ENCODE measurements around the gene PRKCE.
"Not testable (repeated sequence)": the region's sequence is repeated elsewhere in the genome, so short reads cannot be mapped to it uniquely, and the experiment has no call there.

Gene PRKCE

DNA sequence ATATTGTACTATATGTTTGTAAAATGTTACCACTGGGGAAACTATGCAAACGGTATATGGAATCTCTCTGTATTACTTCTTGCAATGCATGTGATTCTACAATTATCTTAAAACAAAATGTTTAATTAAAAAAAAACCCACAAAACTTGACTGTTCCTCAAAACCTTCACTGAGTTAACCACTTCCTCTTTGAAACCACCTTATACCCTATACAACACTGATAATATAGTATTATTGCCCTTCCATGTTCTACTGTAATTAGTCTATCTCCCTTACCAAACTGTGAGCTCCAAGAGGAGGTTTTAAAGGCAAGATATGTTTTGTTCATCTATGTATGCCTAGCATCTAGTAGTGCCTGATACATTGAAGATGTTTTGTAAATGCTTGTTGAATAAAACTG lies 572.0 kb downstream of the PRKCE start:
- not testable (repeated sequence) for DNase-seq

DNA sequence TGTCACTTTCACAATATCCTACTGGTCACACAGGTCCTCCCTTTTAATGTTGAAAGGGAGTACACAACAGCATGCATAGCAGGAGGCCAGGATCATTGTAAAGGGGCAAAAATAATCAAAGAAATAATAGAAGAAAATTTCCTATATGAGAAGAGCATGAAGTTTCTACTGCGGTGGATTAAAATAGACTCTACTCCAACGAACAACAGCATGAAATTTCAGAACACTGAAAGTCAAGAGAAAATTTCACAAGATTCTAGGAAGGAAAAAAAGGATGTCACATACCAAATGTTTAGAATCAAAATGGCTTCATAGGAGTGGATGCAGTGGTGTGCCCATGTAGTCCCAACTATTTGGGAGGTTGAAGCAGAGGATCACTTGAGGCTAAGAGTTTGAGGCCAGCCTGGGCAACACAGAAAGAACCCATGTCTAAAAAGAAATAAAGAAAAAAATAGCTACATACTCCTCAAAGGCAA lies 573.7 kb downstream of the PRKCE start:
- no peak for DNase-seq

DNA sequence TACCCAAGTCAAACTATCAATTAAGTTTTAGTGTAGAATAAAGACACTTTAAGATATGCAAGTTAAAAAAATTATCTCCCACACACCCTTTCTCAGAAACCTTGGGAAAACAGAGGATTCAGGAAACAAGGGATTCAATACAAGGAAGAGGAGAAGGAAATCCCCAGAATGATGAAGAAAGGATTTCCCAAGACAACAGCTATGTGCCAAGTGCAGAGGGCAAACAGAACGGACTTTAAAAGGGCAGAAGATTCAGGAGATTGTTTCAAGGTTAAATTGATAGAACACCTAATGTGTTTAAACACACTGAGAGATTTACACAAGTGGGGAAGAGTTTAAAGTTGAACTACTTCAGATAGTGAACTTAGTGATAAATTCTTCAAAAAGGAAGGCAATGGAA lies 574.3 kb downstream of the PRKCE start:
- DNase-seq, result no peak

DNA sequence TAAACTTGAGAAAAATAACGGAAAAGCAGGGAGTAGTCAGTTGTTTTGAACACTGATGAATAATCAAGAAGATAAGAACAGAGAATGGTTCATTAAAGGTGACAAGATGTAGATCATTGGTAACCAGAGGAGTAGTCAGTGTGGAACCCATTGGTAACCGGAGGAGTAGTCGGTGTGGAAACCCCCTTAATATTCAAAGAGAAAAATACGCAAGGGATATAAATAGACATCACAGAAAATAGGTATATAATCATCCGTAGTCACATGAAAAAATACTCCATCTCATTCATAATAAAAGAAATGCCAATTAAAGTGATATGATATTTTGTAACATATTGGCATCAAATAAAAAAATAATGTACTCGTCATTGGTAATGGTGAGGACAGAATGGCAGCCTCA lies 575.1 kb downstream of the PRKCE start:
- DNase-seq, result no peak

- DNase-seq, result no peak
These were observed 575.5 kb downstream of the PRKCE start for GRCh38 chr2:46227022-46227421.

DNA sequence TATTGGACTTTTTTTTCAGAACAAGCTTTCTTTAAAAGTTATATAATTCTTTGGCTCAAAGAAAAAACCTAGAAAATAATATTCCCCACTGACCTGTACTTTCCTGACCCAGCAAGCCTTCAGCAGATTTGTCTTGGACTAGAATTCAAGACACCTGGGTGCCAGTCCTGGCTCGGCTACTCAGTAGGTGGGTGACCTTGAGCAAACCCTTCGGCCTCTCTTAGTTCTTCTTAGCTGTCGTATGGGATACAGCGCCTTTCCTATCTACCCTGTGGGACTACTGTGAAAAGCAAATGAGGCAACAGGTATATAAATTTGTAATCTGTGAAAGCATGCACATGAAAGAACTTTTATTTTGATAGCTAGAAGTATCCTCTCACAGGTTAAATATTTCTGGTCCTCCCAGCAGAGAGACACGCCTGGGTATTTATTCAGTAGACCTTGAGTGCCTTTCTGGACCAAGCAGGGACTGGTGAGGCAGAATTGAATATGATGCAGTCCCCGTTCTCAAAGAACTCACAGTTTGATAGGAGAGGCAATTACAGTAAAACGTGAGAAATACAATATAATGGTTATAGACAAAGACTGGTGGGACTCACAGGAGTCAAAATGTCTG lies 576.3 kb downstream of the PRKCE start:
- DNase-seq, result no peak

DNA sequence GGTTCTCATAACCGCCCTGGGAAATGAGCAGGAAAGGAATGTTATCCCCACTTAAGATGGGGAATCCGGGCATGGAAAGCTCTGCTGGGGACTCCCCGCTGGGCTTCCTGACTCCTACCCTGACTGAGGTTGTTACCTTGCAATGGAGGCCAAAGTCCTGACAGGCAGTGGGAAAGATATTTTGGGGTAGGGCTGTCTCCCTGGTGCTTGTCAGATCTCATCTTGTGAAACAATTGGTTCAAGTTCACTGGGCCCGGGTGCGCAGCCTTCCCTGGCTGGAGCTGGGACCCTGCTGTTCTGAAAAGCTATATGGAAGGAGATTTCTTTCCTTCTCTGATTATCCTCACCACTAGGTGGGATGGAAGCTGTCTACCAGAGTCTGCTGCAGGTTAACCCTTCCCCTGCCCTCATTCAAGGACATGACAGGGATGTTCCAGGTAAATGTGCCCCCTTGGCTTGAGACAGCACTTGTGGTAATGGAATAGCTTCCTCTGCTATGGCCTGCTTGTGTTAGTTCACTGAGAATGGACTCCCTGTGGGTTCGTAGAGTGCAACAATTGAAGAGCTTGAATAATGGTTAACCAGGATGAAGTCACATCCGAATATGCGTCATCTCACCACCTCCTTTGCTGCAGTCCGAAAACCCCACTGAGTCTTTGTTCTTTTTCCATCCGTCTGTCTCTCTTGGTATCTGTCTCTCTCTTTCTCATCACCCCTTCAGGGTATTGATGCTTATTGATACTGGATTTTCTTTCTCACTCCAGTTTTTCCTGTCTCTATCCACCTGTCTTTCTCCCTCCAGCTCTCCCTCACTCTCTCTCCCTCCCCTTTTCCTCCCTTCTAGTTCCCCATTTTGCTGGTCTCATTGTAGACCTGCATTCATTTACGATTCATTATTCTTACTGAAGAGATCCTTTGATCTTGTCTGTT lies 577.9 kb downstream of the PRKCE start:
- no peak for DNase-seq

DNA sequence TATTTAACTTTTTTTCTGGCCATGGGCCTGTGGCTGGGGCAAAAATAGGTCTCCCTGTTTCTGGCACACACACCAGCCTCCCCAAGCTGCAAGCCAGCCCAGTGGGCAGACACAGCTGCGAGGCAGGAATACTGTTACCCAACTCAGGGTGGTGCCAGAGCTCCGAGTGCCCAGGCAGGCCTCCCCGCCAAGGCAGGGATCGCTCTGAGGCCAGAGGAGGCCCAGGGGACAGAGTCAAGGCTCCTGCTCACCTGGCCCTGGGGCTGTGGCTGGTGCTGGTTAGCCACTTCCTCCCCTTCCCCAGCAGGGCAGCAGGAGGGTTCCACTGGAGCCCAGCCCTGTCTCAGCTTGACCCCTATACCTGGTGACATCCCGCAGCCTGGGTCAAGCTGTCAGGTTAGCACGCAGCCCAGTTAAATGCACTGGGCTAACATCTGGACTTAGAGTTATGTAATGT lies 578.7 kb downstream of the PRKCE start:
- DNase-seq, result no peak

GRCh38 chr2:46230677-46231425 lies 579.4 kb downstream of the PRKCE start:
- DNase-seq, result no peak

DNA sequence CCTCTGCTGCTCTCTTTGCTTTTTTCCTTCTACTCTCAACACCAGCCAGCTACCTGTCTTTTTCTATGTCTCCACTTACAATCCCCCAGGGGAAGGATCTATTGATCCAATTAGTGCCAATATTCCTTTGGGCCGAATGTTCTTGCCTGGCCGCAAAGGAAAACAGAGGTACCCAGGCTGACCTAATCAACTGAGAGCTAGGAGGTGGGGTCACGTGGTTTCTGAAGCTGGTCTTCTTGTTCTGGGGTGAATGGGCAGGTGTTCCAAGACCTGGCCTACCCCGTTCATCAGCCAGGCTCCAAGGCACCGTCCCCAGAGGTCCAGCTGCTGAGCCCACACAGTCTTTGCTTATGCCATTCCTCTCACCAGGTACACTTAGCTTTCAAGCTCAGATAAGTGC lies 580.2 kb downstream of the PRKCE start:
- no peak for DNase-seq

- no peak for DNase-seq
These were observed 581.4 kb downstream of the PRKCE start for GRCh38 chr2:46232860-46233259.

DNA sequence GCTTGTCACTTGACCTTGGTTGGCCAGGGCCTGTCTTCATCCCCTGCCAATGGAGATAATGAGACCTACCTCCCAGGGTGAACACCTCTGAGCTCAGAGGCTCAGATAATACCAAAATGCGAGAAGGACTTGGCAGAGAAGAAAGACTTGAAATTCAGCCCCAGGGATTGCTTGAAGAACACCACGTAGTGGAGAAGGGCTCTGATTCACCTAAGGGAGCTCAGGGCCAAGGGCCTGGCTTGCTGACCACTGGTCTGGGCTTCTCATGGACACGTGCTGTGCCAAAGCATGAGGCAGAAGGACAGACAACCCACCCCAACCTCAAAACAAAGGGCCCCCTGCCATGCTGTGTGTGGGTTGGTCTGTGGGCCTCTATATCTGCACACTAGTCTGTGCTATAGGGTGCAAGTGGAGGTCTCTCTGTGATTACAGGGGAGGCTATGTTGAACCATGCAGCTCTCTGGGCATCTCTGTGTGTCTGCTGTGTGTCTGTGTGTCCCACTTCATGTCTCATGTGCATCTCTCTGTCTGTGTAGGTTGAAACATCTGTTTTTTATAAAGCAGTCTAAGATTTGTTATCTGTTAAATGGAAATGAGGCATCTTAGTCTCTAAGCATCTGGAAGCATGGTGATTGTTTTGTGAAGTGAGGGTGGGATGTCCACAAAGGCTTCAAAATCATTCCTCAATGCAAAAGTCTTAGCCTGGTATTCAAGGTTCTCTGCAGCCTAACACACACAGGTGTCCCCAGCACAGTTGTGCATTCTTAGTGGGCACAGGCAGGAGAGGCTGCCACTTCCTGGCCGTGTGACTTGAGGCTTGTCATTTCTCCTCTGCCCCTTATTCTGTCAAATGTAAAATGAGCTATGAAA lies 584.8 kb downstream of the PRKCE start:
- no peak for DNase-seq

DNA sequence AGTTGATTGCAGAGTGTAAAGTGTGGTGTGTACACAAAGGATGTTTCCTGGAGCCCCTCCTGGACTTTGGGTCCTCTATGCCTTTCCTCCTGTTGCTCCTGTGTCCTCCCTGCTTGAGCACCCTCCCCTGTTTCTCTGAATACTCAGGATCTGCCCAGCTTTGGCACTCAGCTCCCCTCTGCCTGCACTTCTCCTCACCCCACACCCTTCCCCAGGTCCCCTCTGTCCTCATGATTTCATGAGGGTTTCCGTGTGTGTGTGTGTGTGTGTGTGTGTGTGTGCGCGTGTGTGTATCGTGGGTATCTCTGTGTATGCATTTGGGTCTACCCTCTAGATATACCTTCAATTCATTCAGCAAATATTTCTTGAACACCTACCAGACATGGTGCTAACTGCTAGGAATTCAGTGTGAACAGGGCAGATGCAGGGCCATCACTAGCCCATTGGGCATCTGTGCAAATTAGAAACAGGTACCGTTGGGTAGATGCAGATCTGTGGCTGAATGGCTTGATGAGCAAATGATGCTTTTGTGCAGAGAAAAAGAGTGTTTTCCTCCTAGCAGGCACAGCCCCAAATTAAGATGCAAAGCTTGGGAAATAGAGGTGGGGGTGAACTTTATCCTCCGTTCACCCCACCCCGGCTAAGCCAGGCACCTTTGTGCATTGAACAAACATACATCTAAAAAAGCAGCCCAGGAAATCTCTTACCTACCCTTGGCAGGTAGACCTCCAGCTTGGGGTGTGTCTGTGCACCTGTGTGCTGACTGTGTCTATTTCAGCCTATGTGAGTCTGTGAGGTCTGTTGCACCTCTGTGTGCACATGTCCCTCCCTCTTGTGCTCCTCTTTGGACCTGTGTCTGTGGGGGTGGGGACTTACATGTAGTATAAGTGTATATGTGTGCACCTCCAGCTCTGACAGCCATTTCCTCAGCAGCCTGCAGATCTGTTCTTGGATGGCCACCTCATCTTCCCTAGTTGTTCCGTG lies 585.7 kb downstream of the PRKCE start:
- DNase-seq, result no peak

Data from NCI-H226 (cell line).